Stimulated activated CD8-positive, alpha-beta memory T cell treated with anti-CD3 and anti-CD28 coated beads, Interleukin-7, amount 100 ng/mL, for 4 hours (primary cell): ENCODE results near the gene ZNF846.
"Not testable (repeated sequence)": the region's sequence is repeated elsewhere in the genome, so short reads cannot be mapped to it uniquely, and the experiment has no call there.

Source experiments
- DNase-seq, 2 donors: peaks; one replicate each; pipeline ENCODE4 v3.0.0-alpha.2; 2020; ENCODE audit warnings: low read depth in 2 of 2

ZNF846 gene

GRCh38 chr19:9784163-9784496, 15.6 kb upstream of the ZNF846 start:
- not testable (repeated sequence) for DNase-seq

GRCh38 chr19:9782338-9782737, 13.8 kb upstream of the ZNF846 start:
- no peak for DNase-seq

GRCh38 chr19:9757544-9758501, 10.7 kb downstream of the ZNF846 start:
- DNase-seq, result no peak

GRCh38 chr19:9752701-9753443, 15.7 kb downstream of the ZNF846 start:
- no peak for DNase-seq

- DNase-seq, result no peak
Observed at GRCh38 chr19:9751446-9751845, 17.1 kb downstream of the ZNF846 start.

GRCh38 chr19:9741476-9742171, 26.9 kb downstream of the ZNF846 start:
- no peak for DNase-seq

GRCh38 chr19:9735986-9736385, 32.6 kb downstream of the ZNF846 start:
- no peak for DNase-seq

- not testable (repeated sequence) for DNase-seq
Observed at GRCh38 chr19:9730056-9730455, 38.5 kb downstream of the ZNF846 start.

GRCh38 chr19:9729162-9729561, 39.4 kb downstream of the ZNF846 start:
- no peak for DNase-seq

- DNase-seq, result no peak
Observed at GRCh38 chr19:9727644-9728043, 40.9 kb downstream of the ZNF846 start.

- DNase-seq, result not testable (repeated sequence)
Observed at GRCh38 chr19:9725508-9726201, 42.9 kb downstream of the ZNF846 start.

GRCh38 chr19:9724157-9724556, 44.4 kb downstream of the ZNF846 start:
- no peak for DNase-seq

GRCh38 chr19:9721861-9722260, 46.7 kb downstream of the ZNF846 start:
- DNase-seq, result no peak

GRCh38 chr19:9720541-9720940, 48.0 kb downstream of the ZNF846 start:
- no peak for DNase-seq

GRCh38 chr19:9711815-9712214, 56.7 kb downstream of the ZNF846 start:
- no peak for DNase-seq

- DNase-seq, result no peak
Observed at GRCh38 chr19:9709305-9709704, 59.2 kb downstream of the ZNF846 start.

GRCh38 chr19:9705836-9706235, 62.7 kb downstream of the ZNF846 start:
- no peak for DNase-seq

GRCh38 chr19:9702186-9702585, 66.4 kb downstream of the ZNF846 start:
- DNase-seq, result no peak
